ENCODE measurements around the gene MGAT5.

MGAT5 gene

DNA sequence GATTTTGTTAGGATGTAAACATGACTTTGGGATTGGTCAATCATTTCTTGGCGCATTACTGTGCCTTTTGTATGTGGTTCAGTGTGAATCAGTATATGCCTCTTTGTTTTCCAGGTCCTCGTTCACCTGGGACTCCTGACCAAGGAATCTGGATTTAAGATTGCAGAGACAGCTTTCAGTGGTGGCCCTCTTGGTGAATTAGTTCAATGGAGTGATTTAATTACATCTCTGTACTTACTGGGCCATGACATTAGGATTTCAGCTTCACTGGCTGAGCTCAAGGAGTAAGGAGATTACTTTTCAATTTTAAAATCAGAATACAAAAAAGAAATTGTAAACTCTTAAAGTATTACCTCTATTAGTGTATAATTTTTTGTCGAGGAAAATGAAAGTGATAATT lies 87.6 kb downstream of the MGAT5 start:
- no peak for DNase-seq

- no peak for DNase-seq
Measured at GRCh38 chr2:134344954-134345697, 91.3 kb downstream of the MGAT5 start.

- no peak for DNase-seq
Measured at GRCh38 chr2:134346141-134346540, 92.3 kb downstream of the MGAT5 start.

DNA sequence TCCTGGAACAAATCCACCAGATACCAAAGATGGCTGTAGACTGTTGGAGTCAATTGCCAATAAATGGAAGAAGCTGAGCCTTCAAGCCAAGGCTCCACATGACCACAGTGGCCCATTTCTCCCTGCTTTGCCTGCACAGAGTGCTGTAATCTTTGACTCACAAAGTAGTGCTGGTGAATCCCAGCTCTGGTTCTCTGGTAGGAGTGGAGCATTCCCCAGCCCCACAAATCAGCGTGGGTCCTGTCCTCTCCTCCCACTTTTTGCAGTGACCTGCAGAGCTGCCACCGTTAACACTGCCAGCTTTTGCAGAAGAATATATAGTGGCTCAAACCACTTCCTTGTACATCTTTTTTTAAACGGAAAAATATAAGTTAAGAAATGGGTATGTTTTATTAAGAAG lies 93.9 kb downstream of the MGAT5 start:
- peak; percentile 32 for DNase-seq

DNA sequence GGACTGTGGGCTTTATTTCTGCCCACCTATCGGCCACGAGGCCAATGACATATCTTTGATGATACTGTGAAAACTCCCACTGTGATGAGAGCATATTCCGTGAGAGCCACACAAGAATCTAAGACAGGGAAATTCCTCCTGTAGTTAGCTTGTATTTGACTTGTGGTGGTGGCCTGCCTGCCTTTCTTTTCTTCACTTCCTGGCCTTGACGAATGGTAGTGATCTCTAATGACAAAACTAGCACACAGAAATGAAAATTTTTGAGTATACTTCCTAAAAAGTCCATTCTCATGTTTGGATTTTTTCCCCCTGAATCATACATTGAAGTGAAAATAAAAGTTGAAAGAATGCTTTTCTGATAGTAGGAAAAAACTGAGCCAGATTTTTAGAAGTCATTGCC lies 94.4 kb downstream of the MGAT5 start:
- DNase-seq, result peak; percentile 78

DNA sequence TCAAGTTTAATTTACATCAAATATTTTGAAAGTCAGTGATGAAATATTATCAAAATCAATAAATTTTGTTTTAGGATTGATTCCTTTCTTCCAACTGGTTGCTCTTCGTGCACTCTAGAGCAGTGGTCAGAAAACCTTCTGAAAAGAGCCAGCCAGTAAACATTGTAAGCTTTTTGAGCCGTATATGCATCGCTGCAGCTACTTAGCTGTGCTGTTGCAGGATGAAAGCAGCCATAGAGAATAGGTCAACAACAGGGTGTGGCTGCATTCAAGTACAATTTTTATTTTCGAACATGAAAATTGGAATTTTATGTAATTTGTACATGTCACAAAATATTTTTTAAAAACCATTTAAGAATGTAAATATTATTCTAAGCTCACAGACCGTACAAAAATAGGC lies 94.9 kb downstream of the MGAT5 start:
- DNase-seq, result no peak

GRCh38 chr2:134351016-134351415 lies 97.1 kb downstream of the MGAT5 start:
- no peak for DNase-seq

DNA sequence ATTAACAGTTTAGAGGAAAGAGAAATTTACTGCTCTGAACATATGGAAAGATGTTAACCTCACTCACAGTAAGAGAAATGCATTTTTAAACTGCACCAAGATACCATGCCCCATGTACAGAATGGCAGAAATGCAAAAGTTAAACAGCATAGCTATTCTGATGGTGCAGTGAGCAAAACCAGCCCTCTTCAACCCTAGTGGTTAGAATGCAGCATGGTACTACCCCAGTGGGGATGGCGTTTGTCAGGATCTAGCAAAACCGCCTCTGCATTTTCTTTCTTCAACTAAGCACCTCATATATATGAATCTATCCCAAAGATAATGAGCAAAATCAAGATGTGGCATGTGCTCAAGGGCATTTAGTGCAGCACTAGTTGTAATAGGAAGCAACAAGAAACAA lies 98.0 kb downstream of the MGAT5 start:
- DNase-seq, result no peak

GRCh38 chr2:134352844-134353243 lies 99.0 kb downstream of the MGAT5 start:
- no peak for DNase-seq

DNA sequence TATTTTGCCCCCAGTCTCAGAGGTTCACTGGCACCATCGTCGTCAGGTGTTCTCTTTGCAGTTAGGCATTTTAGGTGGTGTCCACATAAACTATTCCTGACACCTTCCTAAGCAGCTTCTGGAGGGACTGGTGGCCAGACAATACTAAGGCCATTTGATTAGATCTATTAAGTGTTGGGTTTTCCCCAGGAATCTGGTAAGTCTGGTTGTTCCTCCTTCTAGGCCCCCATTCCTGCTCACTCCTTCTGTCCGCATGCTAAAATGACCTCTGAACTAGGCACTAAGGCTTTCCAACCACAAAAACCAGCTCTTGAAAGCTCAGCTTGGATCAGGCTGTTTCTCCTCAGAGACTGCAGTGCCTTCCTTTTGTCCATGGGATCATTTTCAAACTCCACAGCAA lies 100.7 kb downstream of the MGAT5 start:
- no peak for DNase-seq

DNA sequence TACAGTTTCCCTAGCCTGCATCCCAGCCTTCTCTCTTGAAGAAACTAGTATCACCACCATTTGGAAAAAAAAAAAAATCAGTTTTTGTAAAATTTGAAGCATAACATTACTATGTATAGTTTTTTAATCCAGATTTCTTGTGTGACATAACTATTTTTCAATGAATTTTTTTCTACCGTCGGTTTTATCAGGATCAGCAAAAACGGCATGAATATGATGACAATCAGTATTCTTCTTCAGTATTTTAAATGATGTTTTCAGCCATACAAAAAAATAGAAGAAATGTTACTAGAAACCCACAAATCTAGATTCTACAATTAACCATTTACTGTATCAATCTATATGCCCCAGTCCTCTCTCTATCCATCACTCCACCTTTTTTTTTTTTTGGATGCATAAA lies 103.9 kb downstream of the MGAT5 start:
- no peak for DNase-seq

GRCh38 chr2:134359367-134360081 lies 105.7 kb downstream of the MGAT5 start:
- DNase-seq, result no peak

- DNase-seq, result no peak
Measured at GRCh38 chr2:134360745-134361487, 107.0 kb downstream of the MGAT5 start.

DNA sequence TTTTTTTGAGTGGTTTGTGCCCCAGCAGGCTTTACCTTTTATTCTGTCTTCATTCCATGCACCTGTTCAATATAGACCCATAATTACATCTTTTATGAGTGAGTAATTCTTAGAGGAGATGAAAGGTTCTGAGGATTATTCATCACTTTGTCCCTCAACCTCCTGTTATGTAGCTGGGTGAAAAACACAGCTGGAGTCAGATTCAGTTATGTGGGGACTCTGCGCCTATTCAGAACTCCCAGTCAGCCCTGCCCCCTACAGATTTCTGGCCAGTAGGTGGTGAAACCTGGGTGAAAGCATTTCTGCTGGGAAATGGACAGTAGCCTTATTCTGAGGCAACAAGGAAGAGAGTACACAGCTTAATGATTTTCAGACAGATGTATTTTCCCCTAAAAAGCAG lies 107.8 kb downstream of the MGAT5 start:
- DNase-seq, result no peak

DNA sequence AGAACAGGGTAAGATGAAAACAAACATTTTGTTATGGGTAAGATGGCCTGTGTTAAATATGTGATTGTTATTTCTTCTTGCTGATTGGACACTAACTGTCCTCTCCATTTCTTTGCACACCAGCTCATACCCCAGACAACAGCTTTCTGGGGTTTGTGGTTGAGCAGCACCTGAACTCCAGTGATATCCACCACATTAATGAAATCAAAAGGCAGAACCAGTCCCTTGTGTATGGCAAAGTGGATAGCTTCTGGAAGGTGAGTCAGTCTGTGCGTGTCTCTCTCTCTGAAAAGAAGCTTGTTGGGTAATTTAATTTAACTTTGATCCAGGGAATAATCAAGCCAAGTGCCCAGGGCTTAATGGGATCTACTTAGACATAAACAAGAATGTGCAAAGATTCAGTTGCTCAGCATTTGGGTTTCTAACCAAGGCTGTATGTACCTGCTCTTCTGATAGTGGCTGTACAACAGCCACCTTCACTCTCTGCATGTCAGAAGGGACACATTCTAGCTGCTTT lies 108.3 kb downstream of the MGAT5 start:
- DNase-seq, result no peak

- no peak for DNase-seq
Measured at GRCh38 chr2:134362740-134363139, 108.9 kb downstream of the MGAT5 start.

DNA sequence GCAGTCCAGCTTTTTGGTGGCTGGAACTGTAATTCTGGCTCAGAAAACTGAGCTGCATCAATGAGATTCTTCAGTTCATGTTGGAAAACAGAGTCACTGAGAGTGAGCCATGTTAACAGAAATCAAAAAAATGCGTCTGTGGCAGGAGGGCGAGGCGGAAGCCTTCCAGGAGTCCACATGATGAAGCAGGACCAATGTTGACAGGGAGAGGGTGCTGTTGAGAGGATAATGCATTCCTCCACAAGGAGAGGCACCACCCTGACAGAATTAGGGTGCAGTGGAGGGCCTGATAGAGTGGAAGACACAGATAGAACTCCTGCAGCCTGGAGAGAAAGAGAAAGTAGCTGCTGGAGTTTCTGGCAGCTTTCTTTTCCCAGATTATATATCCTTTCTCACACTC lies 111.5 kb downstream of the MGAT5 start:
- DNase-seq, result peak; percentile 9

- DNase-seq, result no peak
Measured at GRCh38 chr2:134366359-134366758, 112.5 kb downstream of the MGAT5 start.

GRCh38 chr2:134367213-134367612 lies 113.3 kb downstream of the MGAT5 start:
- DNase-seq, result no peak

DNA sequence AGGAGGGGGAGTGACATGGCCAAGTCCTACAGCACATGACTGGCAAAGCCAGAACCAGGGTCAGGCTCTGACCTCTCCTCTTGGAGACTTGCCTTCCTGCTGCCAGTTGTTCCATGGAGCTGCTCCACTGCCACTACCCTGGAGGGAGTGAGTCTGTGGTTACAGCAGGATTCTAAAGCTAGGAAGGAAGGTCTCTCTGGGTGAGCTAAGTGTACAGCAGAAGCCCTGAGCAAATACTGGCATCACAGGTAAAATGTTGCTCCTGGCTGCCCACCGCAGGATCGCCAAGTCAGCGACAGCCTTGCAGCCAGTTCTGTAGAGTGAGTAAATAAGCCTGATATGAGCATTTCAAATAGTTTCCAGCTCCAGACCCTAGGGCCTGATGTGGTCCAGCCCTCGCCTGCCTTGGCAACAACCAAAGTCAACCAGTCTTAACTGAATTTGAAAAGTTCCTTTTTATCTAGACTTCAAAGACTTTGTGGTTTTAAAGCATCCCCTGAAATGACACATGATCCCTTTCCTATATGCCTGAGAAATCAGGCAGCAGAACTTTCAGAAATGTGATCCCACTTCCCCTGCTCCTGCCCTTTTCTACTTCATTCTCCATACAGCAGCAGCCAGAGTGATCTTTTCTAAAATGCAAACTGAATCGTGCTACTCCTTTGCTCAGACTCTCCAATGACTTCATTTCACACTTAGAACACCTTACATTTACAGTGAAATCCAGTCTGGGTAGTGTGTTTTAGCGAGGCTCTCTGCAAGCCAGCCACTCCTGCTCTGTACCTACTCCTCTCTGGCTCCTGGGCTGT lies 114.3 kb downstream of the MGAT5 start:
- DNase-seq, result peak; percentile 58

DNA sequence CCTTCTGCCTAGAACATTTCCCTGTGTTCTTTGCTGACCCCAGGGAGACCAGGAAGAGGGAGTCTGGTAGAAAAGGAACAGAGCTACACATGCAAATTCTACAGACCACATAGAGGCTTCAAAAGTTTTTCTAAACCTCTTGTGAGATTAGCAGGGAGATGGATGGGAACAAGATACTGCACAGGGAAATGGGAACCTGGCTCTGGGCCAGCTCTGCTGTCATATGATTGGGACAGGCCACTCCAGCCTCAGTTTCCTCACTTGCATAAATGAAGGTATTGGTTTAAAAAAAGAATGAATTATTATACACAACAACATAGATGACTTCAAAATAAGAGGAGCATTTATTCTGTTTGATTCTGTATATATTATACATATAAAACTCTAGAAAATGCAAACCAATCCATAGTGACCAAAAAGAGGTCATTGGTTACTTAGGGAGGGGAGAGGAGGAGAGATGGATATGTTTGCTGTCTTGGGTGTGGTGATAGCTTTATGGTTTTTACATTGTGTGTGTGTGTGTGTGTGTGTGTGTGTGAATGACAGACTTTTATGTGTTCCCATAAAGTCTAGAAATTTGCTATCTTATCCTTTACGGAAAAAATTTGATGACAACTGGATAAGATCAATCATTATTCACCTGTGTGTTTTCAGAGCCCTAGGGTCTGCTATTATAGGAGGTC lies 115.5 kb downstream of the MGAT5 start:
- DNase-seq, result no peak

Measured in fibroblast of upper back skin (primary cell).